Neural crest cell (in vitro differentiated cells): ENCODE data around the gene LRP3. TPM values are rescaled to one million over a fixed set of nuclear protein-coding genes. Genes with fewer than 3 reads are reported as not detected.
A peak's percentile ranks its signal among the peaks of the same experiment; 100 is the strongest.

ENCODE experiments used
- DNase-seq: peaks from one replicate; pipeline ENCODE4 v3.0.0; 2021; ENCODE audit warnings: low read depth, mixed read lengths, low spot score
- H3K27ac Mint-ChIP-seq: one replicate; pipeline ENCODE4 v1.8.0; 2021; ENCODE audit warnings: mild to moderate bottlenecking, mixed read lengths; ENCODE audit not compliant: unreplicated experiment
- H3K27me3 Mint-ChIP-seq: 2 replicates; pipeline ENCODE4 v1.8.0; 2021; ENCODE audit warnings: low read depth, mild to moderate bottlenecking, mixed read lengths
- H3K36me3 Mint-ChIP-seq: 2 replicates; pipeline ENCODE4 v1.8.0; 2021; ENCODE audit warnings: low read depth, mild to moderate bottlenecking, mixed read lengths
- H3K4me1 Mint-ChIP-seq: 2 replicates; pipeline ENCODE4 v1.8.0; 2021; ENCODE audit warnings: mixed read lengths
- H3K4me3 Mint-ChIP-seq: one replicate; pipeline ENCODE4 v1.8.0; 2021; ENCODE audit warnings: mild to moderate bottlenecking, mixed read lengths
- H3K9me3 Mint-ChIP-seq: 2 replicates; pipeline ENCODE4 v1.8.0; 2021; ENCODE audit warnings: mixed read lengths
- CTCF ChIP-seq: fragments of 200-600 bp; sonication (generic); conservative IDR thresholded peaks from 2 replicates; pipeline ENCODE4 v1.5.0; 2021; ENCODE audit warnings: antibody characterized with exemption, mild to moderate bottlenecking
- total RNA-seq: library from RNA; stranded (reverse); gene quantifications from 2 replicates; pipeline ENCODE4 v1.2.1, GENCODE V29; 2021

LRP3 gene
- total RNA-seq, 1 donor from 2014 or later, result 85.6 TPM

GRCh38 chr19:33174186-33174585, 19.9 kb upstream of the LRP3 start:
- peaks cover 42% of the 10 kb centered on the region for H3K4me1 Mint-ChIP-seq
- H3K36me3 Mint-ChIP-seq, result peaks cover 8% of the 10 kb centered on the region
- DNase-seq, result no peak
- TF ChIP-seq CTCF, result no peak
- peaks cover 11% of the 10 kb centered on the region for H3K27me3 Mint-ChIP-seq
- H3K4me3 Mint-ChIP-seq, result peak overlapping the region; percentile 23
- peaks cover 5% of the 10 kb centered on the region for H3K9me3 Mint-ChIP-seq
- no peak overlapping the region for H3K27ac Mint-ChIP-seq

DNA sequence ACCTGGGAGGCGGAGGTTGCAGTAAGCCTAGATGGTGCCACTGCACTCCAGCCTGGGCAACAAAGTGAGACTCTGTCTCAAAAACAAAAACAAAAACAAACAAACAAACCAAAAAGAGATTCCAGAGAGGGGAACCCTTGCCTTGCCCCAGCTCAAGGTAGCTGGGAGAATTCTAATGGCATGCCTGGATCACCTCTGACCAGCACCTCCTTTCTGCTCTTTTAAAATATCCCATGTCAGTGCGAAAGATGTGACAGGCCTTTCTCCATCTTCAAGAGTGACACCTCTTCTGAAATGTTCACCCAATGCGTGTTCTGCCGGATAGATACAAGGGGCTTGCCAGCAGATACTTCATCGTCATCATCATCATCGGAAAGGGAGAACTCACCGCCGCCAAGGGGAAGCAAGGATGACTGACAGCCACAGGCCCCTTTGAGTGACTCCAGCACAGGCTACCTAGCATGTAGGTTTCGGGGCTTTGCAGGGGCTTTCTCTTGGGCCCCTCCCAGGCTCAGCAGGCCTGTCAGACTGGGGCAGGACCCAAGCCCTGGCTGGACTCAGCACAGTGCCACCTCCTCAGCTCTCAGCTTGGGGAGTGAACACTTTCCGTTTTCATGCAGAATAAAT, 18.9 kb upstream of the LRP3 start:
- Mint-ChIP-seq H3K4me3 (peak overlapping the region; percentile 97), H3K27me3 (peaks cover 14% of the 10 kb centered on the region), H3K4me1 (peaks cover 45% of the 10 kb centered on the region), H3K27ac (no peak overlapping the region), H3K9me3 (peaks cover 4% of the 10 kb centered on the region), H3K36me3 (peaks cover 6% of the 10 kb centered on the region)
- TF ChIP-seq CTCF, result no peak
- no peak for DNase-seq

- H3K4me3 Mint-ChIP-seq, result peak overlapping the region; percentile 97
- H3K36me3 Mint-ChIP-seq, result peaks cover 6% of the 10 kb centered on the region
- H3K27ac Mint-ChIP-seq, result peak overlapping the region; percentile 25
- TF ChIP-seq CTCF, result no peak
- peaks cover 43% of the 10 kb centered on the region for H3K4me1 Mint-ChIP-seq
- H3K9me3 Mint-ChIP-seq, result peaks cover 4% of the 10 kb centered on the region
- no peak for DNase-seq
- H3K27me3 Mint-ChIP-seq, result peaks cover 14% of the 10 kb centered on the region
Measured at GRCh38 chr19:33175886-33176669, 18.1 kb upstream of the LRP3 start.

DNA sequence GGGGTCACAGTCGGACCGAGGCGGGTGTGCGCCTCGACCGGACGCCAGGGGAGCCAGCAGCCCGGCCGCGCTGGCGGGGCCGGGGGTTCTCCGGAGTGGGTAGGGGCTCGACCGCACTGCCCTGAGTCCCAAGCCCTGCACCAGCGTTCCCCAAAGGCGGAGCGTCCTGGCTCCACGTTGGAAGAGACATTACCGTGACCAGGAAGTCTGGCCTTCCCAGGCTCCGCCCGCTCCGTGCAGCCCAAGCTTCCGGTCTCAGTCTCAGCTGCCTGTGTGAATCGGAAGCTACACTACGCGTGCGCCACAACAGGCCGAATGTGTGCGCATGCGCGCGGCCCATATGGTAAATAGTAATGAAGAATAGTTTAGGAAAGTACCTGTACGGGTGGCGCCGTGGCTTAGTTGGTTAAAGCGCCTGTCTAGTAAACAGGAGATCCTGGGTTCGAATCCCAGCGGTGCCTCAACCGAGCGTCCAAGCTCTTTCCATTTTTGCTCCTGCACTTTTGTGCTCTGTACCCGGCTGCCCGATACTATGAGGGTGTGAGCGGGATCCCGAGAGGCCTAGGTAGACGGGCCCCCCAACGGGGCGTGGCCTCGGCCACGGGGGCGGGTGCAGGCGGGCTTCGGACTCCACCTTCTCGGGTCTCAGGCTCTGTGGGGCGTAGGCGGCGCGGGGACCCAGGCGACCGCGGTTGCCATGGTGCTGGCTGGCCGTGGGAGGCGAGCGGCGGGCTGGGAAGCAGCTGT, 17.3 kb upstream of the LRP3 start:
- Mint-ChIP-seq H3K4me3 (peak overlapping the region; percentile 97), H3K36me3 (peaks cover 6% of the 10 kb centered on the region), H3K4me1 (peaks cover 39% of the 10 kb centered on the region), H3K27ac (peak overlapping the region; percentile 37), H3K9me3 (peaks cover 4% of the 10 kb centered on the region), H3K27me3 (peaks cover 14% of the 10 kb centered on the region)
- peak; percentile 98 for DNase-seq
- peak; percentile 38 for TF ChIP-seq CTCF

DNA sequence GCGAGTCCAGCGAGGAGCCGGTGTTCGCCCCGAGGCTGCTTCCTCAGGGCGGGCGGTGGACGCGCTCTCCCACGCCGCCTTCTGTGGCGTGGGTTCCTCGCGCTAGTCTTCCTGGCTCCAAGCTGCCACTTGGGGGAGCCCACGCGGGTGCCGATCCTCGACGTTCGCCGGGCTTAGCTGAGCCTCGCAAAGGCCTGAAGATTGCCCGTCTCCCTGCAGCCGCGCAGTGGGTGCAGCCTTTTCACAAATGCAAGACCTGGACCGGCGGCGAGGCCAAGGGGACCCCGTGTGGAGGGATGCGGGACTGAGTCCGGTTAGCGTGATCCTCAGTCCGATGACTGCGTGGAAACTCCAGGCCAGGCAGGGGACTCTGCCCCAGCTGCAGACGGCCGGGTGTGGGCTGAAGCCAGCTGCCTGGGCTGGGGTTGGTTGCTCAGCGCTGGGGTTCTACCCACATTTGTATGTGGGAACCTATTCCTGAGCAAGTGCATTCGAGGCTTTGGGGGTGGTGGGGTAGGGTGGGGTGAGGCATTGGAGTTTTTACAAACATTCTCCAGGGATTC, 16.6 kb upstream of the LRP3 start:
- peaks cover 33% of the 10 kb centered on the region for H3K4me1 Mint-ChIP-seq
- peaks cover 14% of the 10 kb centered on the region for H3K27me3 Mint-ChIP-seq
- peaks cover 5% of the 10 kb centered on the region for H3K36me3 Mint-ChIP-seq

More for the DNA sequence above, 16.6 kb upstream of the LRP3 start:
- peaks cover 4% of the 10 kb centered on the region for H3K9me3 Mint-ChIP-seq
- H3K27ac Mint-ChIP-seq, result no peak overlapping the region
- H3K4me3 Mint-ChIP-seq, result peak overlapping the region; percentile 97
- peak; percentile 61 for TF ChIP-seq CTCF
- DNase-seq, result peak; percentile 62
